Brain microvascular endothelial cell (primary cell): Measurements from ENCODE around the gene PPM1M.
"Not testable (repeated sequence)": the region's sequence is repeated elsewhere in the genome, so short reads cannot be mapped to it uniquely, and the experiment has no call there.

Experiments used
- DNase-seq: peaks from one replicate; pipeline ENCODE4 v3.0.0-alpha.2; 2020
- H3K27ac ChIP-seq: fragments of 250-450 bp; sonication (Bioruptor Pico); 2 replicates; pipeline ENCODE4 v1.5.1; 2020; ENCODE audit warnings: mild to moderate bottlenecking, moderate library complexity
- H3K27me3 ChIP-seq: fragments of 250-450 bp; sonication (Bioruptor Pico); replicated peaks from 2 replicates; pipeline ENCODE4 v1.5.1; 2020; ENCODE audit warnings: mild to moderate bottlenecking
- H3K36me3 ChIP-seq: fragments of 250-450 bp; sonication (Bioruptor Pico); replicated peaks from 2 replicates; pipeline ENCODE4 v1.5.1; 2020; ENCODE audit warnings: mild to moderate bottlenecking
- H3K4me3 ChIP-seq: 2 replicates; pipeline ENCODE4 v1.5.1; 2011; ENCODE audit warnings: low read depth, mild to moderate bottlenecking, control low read depth, low read length, moderate library complexity
- in situ Hi-C: cut with HindIII; loops from 2 replicates; pipeline ENCODE4 v1.10.0; 2017; ENCODE audit warnings: low sequenced_read_pairs, low pct_ligation_motif_present
- TF ChIP-seq, protein P1 (sequence below): IDR thresholded peaks from 2 replicates; pipeline ENCODE4 v1.5.1; 2011; ENCODE audit warnings: low read depth, mild to moderate bottlenecking, moderate library complexity, low read length, control low read depth, inconsistent platforms; ENCODE audit errors: missing control alignments

Gene PPM1M

DNA sequence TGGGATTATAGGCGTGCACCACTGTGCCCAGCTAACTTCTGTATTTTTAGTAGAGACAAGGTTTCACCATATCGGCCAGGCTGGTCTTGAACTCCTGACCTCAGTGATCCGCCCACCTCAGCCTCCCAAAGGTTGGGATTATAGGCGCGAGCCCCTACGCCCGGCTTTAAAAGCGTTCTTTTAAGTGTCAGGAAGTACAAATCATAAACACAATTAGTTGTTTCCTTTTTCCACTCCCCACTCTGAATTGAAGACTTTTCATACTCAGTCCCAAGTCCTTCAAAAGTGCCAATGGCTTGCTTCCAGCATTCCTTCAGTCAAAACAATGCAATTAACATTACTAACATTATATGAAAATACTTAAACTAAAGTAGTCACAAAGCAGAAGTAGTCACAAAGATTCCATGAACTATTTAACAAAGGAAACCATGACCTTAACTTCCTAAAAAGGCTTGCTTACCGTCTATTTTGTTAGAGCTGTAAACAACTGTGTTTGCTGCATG, 24.7 kb downstream of the PPM1M start:
- no peak for DNase-seq
- TF ChIP-seq, protein P1, sequence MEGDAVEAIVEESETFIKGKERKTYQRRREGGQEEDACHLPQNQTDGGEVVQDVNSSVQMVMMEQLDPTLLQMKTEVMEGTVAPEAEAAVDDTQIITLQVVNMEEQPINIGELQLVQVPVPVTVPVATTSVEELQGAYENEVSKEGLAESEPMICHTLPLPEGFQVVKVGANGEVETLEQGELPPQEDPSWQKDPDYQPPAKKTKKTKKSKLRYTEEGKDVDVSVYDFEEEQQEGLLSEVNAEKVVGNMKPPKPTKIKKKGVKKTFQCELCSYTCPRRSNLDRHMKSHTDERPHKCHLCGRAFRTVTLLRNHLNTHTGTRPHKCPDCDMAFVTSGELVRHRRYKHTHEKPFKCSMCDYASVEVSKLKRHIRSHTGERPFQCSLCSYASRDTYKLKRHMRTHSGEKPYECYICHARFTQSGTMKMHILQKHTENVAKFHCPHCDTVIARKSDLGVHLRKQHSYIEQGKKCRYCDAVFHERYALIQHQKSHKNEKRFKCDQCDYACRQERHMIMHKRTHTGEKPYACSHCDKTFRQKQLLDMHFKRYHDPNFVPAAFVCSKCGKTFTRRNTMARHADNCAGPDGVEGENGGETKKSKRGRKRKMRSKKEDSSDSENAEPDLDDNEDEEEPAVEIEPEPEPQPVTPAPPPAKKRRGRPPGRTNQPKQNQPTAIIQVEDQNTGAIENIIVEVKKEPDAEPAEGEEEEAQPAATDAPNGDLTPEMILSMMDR = no peak
- Histone ChIP-seq H3K4me3 (no peak overlapping the region), H3K36me3 (peaks cover 49% of the 10 kb centered on the region), H3K27me3 (no peaks in the 10 kb centered on the region), H3K27ac (no peak overlapping the region)
- in situ Hi-C loops = no loop called here

- H3K4me3 ChIP-seq = not testable (repeated sequence)
Observed at GRCh38 chr3:52272172-52272571, 26.6 kb downstream of the PPM1M start.

GRCh38 chr3:52272831-52273230, 27.3 kb downstream of the PPM1M start:
- no peak for DNase-seq
- H3K4me3 ChIP-seq = no peak overlapping the region
- no peaks in the 10 kb centered on the region for H3K27me3 ChIP-seq
- peaks cover 29% of the 10 kb centered on the region for H3K36me3 ChIP-seq
- TF ChIP-seq, protein P1 = no peak
- in situ Hi-C loops = no loop called here
- H3K27ac ChIP-seq = no peak overlapping the region

More at GRCh38 chr3:52272172-52272571, 26.6 kb downstream of the PPM1M start:
- H3K27ac ChIP-seq, DNase-seq, H3K27me3 ChIP-seq, in situ Hi-C loops: not testable (repeated sequence)
- H3K36me3 ChIP-seq = peaks cover 34% of the 10 kb centered on the region

DNA sequence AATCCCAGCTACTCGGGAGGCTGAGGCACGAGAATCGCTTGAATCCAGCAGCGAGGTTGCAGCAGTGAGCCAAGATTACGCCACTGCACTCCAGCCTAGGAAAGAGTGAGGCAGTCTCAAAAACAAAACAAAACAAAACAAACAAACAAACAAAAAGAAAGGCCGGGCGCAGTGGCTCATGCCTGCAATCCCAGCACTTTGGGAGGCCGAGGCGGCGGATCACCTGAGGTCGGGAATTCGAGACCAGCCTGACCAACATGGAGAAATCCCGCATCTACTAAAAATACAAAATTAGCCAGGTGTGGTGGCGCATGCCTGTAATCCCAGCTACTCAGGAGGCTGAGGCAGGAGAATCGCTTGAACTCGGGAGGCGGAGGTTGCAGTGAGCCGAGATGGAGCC, 29.2 kb downstream of the PPM1M start:
- H3K4me3 ChIP-seq, H3K27ac ChIP-seq, DNase-seq, H3K27me3 ChIP-seq, in situ Hi-C loops: not testable (repeated sequence)
- peaks cover 12% of the 10 kb centered on the region for H3K36me3 ChIP-seq

DNA sequence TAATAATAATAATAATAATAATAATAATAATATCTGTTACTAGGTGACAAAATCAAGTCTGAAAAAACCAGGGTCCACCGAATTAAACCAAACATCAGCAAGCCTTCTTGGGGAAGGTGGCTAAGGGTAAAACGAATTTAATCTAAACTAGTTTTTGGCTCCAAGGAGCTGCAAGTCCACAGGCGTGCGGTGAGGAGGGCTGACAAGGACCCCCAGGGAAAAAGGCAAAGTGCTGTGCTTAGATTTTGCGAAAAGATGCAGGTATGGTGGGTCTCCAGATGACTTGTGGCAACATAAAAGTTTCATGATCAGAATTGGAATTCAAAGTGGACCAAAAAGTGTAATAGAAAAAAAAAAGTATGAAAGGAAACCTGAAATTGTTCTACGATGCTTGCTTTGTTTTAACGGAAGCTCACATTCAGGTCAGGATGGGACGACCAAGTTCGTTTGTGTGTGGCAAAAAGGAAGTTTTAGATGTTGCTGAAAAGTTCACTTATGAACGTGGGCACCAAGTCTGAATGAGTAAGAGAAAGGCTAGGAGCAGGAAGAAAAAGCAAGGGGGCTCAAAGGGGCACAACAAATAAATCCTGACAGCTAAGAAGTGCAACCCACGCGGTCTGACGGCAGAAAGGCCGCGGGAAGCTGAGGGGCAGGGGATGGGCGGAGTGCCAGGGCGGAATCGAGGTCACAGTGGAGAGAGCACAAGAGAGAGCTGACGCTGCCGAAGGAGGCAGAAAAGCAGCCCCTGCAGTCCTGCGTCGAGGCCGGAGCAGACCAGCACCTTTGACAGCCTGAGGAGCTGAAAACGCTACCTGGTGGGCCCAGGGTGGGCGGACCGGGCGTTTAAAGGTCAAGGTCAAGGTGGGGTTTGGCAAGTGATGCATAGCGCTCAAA, 31.8 kb downstream of the PPM1M start:
- in situ Hi-C loops = no loop called here
- TF ChIP-seq, protein P1 = no peak

DNA sequence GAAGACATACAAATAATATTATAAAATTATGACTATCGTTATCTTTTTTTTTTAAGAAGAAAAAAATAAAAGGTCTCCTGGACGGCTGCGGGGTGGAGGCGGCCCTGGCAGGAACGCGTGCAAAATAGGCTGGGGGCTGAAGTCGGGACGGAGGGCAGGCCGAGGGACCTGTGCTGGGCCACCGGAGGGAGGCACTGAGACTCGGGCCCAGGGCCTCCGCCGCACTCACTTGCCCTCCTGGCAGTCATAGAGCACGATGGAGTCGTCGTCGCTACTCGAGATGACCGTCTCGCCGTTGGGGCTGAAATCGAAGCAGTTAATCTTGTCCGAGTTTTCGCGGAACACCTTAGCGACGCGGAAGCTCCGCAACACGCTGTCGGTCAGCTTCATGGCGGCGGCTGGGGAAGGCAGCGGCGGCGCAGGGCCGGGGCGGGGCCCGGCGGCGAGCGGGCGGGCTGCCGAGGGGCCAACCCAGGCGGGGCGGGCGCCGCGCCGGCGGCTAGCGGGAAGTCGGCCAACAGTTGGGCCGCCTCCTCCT, 32.5 kb downstream of the PPM1M start:
- DNase-seq = peak; percentile 19
- in situ Hi-C loops = no loop called here

More for the DNA sequence above, 31.8 kb downstream of the PPM1M start:
- H3K27ac ChIP-seq = peak overlapping the region; percentile 95
- peak overlapping the region; percentile 97 for H3K4me3 ChIP-seq
- H3K27me3 ChIP-seq = no peaks in the 10 kb centered on the region
- peak; percentile 43 for DNase-seq
- H3K36me3 ChIP-seq = peaks cover 6% of the 10 kb centered on the region

More for the DNA sequence above, 32.5 kb downstream of the PPM1M start:
- TF ChIP-seq, protein P1 = peak; percentile 56
- Histone ChIP-seq H3K36me3 (peaks cover under 1% of the 10 kb centered on the region), H3K27ac (peak overlapping the region; percentile 95), H3K4me3 (peak overlapping the region; percentile 97), H3K27me3 (no peaks in the 10 kb centered on the region)
